ENCODE measurements around the gene GLCE. TPM values are rescaled to one million over a fixed set of nuclear protein-coding genes. Genes with fewer than 3 reads are reported as not detected.

Gene GLCE
- total and polyA plus RNA-seq, 10 of the 15 experiments (the other 5 are each of a cell fraction or from before 2014, with no cell fraction given) = 2.1 to 11.9 (median 2.9) TPM

DNA sequence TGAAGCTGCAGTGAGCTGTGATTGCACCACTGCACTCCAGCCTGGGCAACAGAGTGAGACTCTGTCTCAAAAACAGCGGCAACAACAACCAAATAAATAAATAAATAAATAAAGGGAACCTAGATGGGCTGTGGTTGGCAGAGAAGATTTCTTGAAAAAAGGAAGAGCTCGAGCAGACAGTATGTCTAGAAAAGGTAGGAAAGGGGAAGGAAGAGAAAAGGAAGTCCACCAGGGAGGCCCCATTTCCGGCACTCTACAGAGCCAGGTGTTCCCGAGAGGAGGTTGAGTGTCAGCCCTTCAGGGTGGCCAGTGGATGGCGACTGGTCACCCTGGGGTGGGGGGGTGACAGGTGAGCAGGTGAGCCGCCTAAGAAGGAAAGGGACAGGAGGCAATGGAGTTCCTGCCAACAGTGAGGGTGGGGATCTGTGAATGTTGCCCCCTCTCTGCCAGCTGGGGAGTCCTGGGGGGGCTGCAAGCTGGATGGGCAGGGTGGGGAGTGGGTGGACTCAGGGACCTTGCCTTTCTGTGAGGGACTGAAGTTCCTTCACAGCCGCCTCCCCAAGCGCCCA, 153.1 kb downstream of the GLCE start:
- H3K4me2 ChIP-seq (ENCODE audit: control insufficient read depth, insufficient read depth) = no peak overlapping the region
- FAIRE-seq (no peak), ATAC-seq (no peak), DNase-seq (ENCODE audit: low read depth, low spot score) (no peak)
- RAD21 ChIA-PET (ENCODE audit: unreplicated experiment) = no interaction called here
- BruUV-seq (replicated peaks) = no TSS peak
- no peaks in the 10 kb centered on the region for H3K9me3 ChIP-seq (replicated peaks; ENCODE audit: control insufficient read depth, insufficient read depth, low read length)
- H3K4me3 ChIP-seq = no peak overlapping the region
- intact Hi-C loops (cut with micrococcal nuclease; ENCODE audit: unreplicated experiment) = no loop called here
- H3K27ac ChIP-seq (ENCODE audit: control insufficient read depth, insufficient read depth) = no peak overlapping the region
- no peak overlapping the region for H3K9ac ChIP-seq (ENCODE audit: control insufficient read depth, insufficient read depth, low read length)
- no peak for TF ChIP-seq EGR1 (IDR thresholded peaks at IDR 0.05; ENCODE audit: borderline replicate concordance in 1 of 2, low read depth in 2 of 2, low read length in 2 of 2)
- TF ChIP-seq, protein P1, sequence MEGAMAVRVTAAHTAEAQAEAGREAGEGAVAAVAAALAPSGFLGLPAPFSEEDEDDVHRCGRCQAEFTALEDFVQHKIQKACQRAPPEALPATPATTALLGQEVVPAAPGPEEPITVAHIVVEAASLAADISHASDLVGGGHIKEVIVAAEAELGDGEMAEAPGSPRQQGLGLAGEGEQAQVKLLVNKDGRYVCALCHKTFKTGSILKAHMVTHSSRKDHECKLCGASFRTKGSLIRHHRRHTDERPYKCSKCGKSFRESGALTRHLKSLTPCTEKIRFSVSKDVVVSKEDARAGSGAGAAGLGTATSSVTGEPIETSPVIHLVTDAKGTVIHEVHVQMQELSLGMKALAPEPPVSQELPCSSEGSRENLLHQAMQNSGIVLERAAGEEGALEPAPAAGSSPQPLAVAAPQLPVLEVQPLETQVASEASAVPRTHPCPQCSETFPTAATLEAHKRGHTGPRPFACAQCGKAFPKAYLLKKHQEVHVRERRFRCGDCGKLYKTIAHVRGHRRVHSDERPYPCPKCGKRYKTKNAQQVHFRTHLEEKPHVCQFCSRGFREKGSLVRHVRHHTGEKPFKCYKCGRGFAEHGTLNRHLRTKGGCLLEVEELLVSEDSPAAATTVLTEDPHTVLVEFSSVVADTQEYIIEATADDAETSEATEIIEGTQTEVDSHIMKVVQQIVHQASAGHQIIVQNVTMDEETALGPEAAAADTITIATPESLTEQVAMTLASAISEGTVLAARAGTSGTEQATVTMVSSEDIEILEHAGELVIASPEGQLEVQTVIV (IDR thresholded peaks at IDR 0.05; ENCODE audit: borderline replicate concordance, partially characterized antibody) = no peak
- no peak for TF ChIP-seq CREM (IDR thresholded peaks at IDR 0.05; ENCODE audit: low read depth)
- TF ChIP-seq, protein P2, sequence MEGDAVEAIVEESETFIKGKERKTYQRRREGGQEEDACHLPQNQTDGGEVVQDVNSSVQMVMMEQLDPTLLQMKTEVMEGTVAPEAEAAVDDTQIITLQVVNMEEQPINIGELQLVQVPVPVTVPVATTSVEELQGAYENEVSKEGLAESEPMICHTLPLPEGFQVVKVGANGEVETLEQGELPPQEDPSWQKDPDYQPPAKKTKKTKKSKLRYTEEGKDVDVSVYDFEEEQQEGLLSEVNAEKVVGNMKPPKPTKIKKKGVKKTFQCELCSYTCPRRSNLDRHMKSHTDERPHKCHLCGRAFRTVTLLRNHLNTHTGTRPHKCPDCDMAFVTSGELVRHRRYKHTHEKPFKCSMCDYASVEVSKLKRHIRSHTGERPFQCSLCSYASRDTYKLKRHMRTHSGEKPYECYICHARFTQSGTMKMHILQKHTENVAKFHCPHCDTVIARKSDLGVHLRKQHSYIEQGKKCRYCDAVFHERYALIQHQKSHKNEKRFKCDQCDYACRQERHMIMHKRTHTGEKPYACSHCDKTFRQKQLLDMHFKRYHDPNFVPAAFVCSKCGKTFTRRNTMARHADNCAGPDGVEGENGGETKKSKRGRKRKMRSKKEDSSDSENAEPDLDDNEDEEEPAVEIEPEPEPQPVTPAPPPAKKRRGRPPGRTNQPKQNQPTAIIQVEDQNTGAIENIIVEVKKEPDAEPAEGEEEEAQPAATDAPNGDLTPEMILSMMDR (IDR thresholded peaks at IDR 0.05 in 2 of 3, conservative IDR thresholded peaks at IDR 0.05 in 1 of 3; ENCODE audit: control insufficient read depth in 2 of 3, extremely low read depth in 1 of 3, insufficient read depth in 1 of 3, low read depth in 3 of 3, low read length in 3 of 3) = no peak
- peaks cover 0 to 2% of the 10 kb centered on the region in 2 experiments; a peak in 1 of 4 replicates for H3K27me3 ChIP-seq (replicated peaks in 1 of 2; ENCODE audit: control insufficient read depth in 2 of 2, insufficient read depth in 2 of 2, low read length in 1 of 2)
- no peaks in the 10 kb centered on the region for H3K4me1 ChIP-seq (ENCODE audit: control insufficient read depth, insufficient read depth, low read length)
- CTCF ChIA-PET = no interaction called here
- WGBS (ENCODE audit: insufficient coverage, insufficient replicate concordance, low lambda C conversion rate, missing lambda C conversion rate) = 15% methylated on average over 6 of the region's 8 CpGs
- H2AFZ ChIP-seq (ENCODE audit: control insufficient read depth, low read depth, low read length) = no peak overlapping the region
- H3K36me3 ChIP-seq (ENCODE audit: control insufficient read depth in 2 of 2, insufficient read depth in 2 of 2, low read length in 1 of 2) = no peaks in the 10 kb centered on the region
- in situ Hi-C loops (cut with MboI) = no loop called here
- no peaks in the 10 kb centered on the region for H3K79me2 ChIP-seq (ENCODE audit: control insufficient read depth, insufficient read depth, low read length)
- SMC1A ChIA-PET (ENCODE audit: uncharacterized antibody, unreplicated experiment) = no interaction called here
- POLR2A ChIA-PET = no interaction called here
- no peaks in the 10 kb centered on the region for H4K20me1 ChIP-seq (ENCODE audit: control insufficient read depth, insufficient read depth)

All from GM12878 (cell line).